ENCODE measurements around the gene DEDD. TPM values are rescaled to one million over a fixed set of nuclear protein-coding genes. Genes with fewer than 3 reads are reported as not detected.
A peak's percentile ranks its signal among the peaks of the same experiment; 100 is the strongest.

DEDD gene
- total and polyA plus RNA-seq, 2 of the 13 experiments (the other 11 are each of a cell fraction or from before 2014, with no cell fraction given): 12.6 to 27.8 TPM

DNA sequence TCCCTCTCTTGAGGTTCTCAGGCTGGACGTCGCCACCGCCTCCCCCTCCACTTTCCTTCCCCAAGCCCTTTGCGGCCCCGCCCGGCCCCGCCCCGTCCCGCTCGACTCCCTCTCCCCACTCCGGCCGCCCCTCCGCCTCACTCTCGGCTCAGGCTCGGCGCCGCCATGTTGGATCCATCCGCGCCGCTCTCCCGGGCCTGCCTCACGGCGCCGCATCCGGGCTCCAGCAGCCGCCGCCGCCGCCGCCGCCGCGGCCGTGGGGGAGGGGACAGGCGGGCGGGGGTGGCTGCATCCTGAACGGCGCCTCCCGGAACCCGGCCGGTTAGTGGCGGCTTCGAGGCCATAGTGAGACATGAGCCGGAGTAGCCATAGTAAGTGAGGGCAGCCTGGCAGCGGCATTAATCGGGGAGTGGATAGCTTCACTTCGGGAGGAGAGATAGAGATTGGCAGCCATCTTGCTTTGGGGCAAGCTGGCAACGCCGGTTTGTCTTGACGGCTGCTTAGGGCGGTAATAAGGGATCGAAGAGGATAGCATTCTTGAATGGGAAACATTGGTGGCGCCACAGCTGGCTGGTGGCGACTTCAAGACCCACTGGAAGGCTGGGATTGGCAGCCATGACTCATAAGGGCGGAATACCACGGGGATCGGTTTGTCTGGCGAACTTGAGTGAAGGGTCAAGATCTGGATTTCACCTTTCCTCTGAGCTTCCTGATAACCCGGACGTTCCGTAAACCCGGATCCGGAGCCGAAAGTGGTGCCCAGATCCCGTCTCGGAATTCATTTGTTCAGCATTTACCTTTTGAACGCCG lies at the start of gene DEDD (continued):
- TF ChIP-seq ZFP36 (IDR thresholded peaks at IDR 0.05; ENCODE audit: borderline replicate concordance, low read depth, low read length, partially characterized antibody) (no peak), CHCHD3 (CRISPR knock-in tag; IDR thresholded peaks at IDR 0.05) (no peak), HNF4G (IDR thresholded peaks at IDR 0.05; ENCODE audit: borderline replicate concordance, low read depth, low read length) (no peak), HNF4G (CRISPR knock-in tag; IDR thresholded peaks at IDR 0.05; ENCODE audit: borderline replicate concordance, low read depth) (no peak), PITX1 (CRISPR knock-in tag; IDR thresholded peaks at IDR 0.05) (no peak), MED1 (CRISPR knock-in tag; IDR thresholded peaks at IDR 0.05) (peak; percentile 22), ZNF644 (CRISPR knock-in tag; IDR thresholded peaks at IDR 0.05; ENCODE audit: low read depth) (no peak), JUN (CRISPR knock-in tag; IDR thresholded peaks at IDR 0.05) (no peak), HOXA7 (CRISPR knock-in tag; IDR thresholded peaks at IDR 0.05) (no peak), SOX6 (IDR thresholded peaks at IDR 0.05) (no peak), SOX6 (CRISPR knock-in tag; IDR thresholded peaks at IDR 0.05) (peak; percentile 31)
- TF ChIP-seq, protein P1, sequence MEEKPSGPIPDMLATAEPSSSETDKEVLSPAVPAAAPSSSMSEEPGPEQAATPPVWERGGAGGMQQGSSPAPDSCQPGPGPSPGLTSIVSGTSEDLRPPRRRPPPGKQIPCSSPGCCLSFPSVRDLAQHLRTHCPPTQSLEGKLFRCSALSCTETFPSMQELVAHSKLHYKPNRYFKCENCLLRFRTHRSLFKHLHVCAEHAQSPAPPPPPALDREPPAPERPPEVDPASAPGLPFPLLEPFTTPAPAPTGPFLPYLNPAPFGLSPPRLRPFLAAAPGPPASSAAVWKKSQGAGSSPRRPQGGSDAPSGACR (CRISPR knock-in tag; IDR thresholded peaks at IDR 0.05): no peak
- TF ChIP-seq, protein P2, sequence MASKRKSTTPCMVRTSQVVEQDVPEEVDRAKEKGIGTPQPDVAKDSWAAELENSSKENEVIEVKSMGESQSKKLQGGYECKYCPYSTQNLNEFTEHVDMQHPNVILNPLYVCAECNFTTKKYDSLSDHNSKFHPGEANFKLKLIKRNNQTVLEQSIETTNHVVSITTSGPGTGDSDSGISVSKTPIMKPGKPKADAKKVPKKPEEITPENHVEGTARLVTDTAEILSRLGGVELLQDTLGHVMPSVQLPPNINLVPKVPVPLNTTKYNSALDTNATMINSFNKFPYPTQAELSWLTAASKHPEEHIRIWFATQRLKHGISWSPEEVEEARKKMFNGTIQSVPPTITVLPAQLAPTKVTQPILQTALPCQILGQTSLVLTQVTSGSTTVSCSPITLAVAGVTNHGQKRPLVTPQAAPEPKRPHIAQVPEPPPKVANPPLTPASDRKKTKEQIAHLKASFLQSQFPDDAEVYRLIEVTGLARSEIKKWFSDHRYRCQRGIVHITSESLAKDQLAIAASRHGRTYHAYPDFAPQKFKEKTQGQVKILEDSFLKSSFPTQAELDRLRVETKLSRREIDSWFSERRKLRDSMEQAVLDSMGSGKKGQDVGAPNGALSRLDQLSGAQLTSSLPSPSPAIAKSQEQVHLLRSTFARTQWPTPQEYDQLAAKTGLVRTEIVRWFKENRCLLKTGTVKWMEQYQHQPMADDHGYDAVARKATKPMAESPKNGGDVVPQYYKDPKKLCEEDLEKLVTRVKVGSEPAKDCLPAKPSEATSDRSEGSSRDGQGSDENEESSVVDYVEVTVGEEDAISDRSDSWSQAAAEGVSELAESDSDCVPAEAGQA (IDR thresholded peaks at IDR 0.05; ENCODE audit: low read depth): peak; percentile 79
- TF ChIP-seq, protein P2 (CRISPR knock-in tag; IDR thresholded peaks at IDR 0.05; ENCODE audit: borderline replicate concordance): no peak
- TF ChIP-seq, protein P3, sequence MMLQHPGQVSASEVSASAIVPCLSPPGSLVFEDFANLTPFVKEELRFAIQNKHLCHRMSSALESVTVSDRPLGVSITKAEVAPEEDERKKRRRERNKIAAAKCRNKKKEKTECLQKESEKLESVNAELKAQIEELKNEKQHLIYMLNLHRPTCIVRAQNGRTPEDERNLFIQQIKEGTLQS (CRISPR knock-in tag; IDR thresholded peaks at IDR 0.05): peak; percentile 37; the same call in 1 of the 2 replicates
- TF ChIP-seq, protein P4, sequence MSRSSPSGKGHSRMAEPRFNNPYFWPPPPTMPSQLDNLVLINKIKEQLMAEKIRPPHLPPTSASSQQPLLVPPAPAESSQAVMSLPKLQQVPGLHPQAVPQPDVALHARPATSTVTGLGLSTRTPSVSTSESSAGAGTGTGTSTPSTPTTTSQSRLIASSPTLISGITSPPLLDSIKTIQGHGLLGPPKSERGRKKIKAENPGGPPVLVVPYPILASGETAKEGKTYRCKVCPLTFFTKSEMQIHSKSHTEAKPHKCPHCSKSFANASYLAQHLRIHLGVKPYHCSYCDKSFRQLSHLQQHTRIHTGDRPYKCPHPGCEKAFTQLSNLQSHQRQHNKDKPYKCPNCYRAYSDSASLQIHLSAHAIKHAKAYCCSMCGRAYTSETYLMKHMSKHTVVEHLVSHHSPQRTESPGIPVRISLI (CRISPR knock-in tag; IDR thresholded peaks at IDR 0.05; ENCODE audit: borderline replicate concordance): no peak
- TF ChIP-seq, protein P5, sequence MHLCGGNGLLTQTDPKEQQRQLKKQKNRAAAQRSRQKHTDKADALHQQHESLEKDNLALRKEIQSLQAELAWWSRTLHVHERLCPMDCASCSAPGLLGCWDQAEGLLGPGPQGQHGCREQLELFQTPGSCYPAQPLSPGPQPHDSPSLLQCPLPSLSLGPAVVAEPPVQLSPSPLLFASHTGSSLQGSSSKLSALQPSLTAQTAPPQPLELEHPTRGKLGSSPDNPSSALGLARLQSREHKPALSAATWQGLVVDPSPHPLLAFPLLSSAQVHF (CRISPR knock-in tag; IDR thresholded peaks at IDR 0.05): no peak

All from HepG2 (cell line).